Putamen (tissue), 1 donor: Measurements from ENCODE around the gene COBL.

Source experiments
- DNase-seq: peaks from one replicate; pipeline ENCODE4 v3.0.0-alpha.2; 2016; ENCODE audit warnings: low spot score

COBL gene

DNA sequence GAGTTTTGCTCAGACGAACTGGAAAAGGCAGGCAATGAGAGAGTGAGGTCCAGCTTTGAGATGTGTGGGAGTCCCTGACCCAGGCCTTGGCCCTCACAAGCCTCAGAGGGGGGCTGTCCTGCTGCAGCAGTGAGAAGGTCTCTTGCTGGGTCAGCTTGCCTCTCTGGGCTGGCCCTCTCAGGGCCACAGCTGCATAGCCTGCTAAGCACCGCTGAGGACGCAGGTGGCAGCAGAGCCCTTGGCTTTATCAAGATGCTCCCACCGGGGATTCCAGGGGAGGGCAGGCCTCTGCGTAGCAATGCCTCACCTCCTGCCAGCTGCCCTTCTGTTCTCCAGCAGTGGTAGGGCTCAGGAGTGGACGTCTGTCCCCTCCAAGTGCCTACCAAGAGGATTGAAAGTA is 128.7 kb downstream of the COBL start:
- DNase-seq = peak; percentile 55

- no peak for DNase-seq
Observed at GRCh38 chr7:51186531-51186930, 130.1 kb downstream of the COBL start.

DNA sequence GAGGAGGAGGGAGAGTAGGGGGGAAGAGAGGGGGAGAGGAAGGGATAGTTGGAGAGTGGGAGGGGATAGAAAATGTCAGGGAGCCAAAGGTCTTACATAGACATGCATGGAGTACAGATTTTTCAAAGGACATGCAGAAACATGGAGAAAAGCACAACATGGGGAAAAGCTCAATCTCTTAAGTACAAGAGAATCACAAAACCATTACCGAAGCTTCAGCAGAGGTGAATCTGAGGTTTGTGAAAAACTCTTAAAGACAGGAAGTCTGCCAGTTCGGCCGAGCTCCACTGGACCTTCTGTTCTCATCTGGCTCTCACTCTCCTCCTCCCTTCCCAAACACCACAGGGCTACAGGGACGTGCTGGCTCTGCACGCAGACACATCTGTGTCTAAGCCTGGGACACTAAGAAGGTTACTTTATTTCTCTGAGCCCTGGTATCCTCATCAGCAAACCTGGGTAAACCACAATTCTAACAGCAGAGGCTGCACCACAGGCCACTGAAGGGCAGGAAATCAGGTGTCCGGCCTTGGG is 133.9 kb downstream of the COBL start:
- no peak for DNase-seq

DNA sequence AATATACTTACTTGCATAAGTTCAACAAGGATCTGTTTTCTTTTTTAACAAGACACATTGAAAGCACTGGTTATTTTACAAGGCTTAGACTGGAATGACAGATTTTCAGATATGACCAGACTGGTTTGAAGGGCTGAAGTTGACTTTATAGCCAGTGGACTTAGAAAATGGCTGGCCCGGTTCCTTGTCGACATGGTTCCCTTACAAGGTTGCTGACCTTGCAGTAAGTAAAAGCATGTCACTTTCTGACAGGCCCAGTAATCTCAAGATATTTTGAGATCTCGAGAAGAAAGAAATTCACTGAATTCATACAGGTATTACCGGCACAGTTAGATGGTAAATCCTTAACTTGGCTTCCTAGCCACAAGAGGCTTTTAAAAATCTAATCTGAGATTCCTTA is 136.5 kb downstream of the COBL start:
- no peak for DNase-seq

- DNase-seq = no peak
Observed at GRCh38 chr7:51175992-51176388, 140.6 kb downstream of the COBL start.

DNA sequence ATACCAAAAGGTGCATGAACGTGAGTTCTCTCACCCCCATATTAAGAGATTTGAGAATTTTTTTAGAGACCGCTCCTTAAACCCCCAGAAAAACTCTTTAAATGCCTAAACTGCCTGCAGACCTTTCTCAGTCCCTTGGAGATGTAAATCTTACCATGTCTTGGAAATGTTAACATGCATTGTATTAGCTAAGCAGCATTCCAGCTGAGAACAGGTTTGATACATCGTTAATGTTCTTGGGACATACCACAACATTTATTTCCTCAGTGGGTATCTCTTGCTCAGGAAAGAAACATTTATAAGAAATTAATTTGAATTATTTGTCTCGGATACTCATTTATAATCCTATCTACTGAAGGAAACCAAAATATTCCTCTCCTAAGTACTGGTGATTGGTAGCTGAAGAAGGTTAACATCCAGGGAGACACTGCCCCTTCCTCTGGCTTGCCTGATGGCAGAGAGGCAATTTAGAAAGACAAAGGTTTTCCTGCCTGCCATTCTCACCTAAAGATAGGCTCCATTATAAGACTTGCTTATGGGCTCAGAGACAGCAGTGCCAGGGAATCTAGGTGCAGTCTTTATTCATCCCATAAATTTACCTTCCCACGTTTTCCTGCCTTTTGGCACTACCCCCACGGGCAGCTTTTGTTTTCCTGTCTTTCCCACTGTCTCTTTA is 141.2 kb downstream of the COBL start:
- no peak for DNase-seq

DNA sequence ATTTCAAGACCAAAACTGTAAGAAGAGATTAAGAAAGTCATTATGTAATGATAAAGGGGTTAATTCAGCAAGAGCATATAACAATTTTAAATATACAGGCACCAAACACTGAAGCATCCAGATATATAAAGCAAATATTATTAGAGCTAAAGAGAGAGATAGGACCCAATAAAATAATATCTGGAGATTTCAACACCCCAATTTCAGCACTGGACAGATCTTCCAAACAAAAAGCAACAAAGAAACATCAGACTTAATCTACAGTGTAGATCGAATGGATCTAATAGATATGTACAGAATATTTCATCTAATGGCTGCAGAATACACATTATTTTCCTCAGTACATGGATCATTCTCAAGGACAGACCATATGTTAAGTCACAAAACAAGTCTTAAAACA is 151.3 kb downstream of the COBL start:
- no peak for DNase-seq

DNA sequence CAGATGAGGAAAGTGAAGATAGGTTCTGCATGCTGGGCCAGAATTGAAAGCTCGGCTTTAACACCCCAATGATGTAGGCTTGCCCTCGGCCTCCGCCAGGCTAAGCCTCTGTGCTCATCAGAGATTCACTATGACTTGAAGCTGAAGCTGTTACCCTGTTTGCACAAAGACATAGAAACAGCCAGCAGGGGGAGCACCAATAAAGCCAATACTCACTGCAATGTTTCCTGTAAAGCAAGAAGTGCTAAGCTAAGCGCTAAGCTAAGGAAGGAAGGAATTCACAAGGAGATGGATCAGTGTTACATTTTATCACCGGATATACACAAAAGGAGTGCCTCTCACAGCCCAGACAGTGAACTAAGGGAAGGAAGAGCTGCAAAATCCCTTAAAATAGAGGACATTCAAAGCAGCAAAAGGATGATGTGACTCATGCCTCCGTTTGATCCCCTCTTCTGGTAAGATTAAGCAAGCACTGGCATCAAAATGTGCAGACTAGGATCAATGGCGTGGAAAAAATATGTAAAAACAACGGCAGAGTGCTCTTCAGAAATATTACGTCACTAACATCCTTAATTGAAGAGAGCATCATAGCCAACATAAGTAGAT is 153.8 kb downstream of the COBL start:
- peak; percentile 93 for DNase-seq

- DNase-seq = no peak
Observed at GRCh38 chr7:51161937-51162336, 154.7 kb downstream of the COBL start.

DNA sequence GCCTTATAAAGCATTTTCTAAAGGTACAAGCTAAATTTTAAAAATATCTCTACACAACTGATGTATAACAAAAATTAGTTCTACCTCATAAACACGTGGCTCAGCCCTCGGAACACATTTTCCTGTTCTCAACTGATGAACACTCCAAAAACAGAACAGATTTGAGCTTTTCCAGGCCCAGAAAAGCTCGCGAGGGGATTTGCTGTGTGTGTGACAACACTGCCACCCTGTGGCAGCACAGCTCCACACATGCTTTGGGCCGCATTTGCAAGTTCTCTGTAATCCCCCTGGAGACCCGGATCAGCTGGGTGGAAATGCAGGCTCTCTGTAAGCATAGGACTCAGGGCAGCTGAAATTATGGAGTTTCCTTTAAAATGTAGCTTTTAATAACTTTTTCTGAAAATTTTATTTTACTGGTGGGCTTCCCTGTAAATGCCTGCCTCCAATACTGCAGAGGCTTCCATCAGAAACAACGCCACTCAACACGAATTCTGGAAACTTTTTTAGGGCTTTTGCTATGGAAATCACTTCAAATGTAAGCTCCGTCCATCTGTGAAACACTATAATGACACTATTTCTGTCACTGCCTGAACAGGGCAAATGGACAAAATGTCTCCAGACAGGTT is 155.5 kb downstream of the COBL start:
- peak; percentile 85 for DNase-seq

- no peak for DNase-seq
Observed at GRCh38 chr7:51160411-51160810, 156.2 kb downstream of the COBL start.

- DNase-seq = no peak
Observed at GRCh38 chr7:51158742-51159445, 157.7 kb downstream of the COBL start.

- DNase-seq = no peak
Observed at GRCh38 chr7:51158211-51158610, 158.4 kb downstream of the COBL start.

- DNase-seq = peak; percentile 95
Observed at GRCh38 chr7:51154201-51154600, 162.4 kb downstream of the COBL start.

DNA sequence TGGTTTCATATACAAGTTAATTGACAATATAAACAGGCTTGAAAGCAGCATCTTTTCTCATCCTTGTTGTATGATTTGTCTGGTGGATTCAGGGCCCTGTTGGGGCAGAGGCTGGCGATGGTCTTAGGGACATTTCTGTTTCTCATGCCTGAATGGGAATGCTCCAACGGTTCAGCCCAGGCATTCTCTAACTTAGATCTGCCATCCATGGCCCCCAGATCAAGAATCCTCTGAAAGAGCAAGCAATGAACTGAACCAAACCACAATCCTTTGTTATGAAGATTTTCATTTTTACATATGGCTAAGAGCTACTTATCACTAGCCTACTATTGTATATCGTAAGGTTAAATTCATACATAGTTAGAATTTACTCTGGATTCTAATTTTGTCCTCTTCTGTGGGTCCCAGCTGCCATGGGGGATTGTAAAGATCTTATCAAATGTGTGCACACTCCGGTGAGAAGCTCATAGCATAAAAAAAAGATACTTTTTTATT is 163.9 kb downstream of the COBL start:
- DNase-seq = no peak

DNA sequence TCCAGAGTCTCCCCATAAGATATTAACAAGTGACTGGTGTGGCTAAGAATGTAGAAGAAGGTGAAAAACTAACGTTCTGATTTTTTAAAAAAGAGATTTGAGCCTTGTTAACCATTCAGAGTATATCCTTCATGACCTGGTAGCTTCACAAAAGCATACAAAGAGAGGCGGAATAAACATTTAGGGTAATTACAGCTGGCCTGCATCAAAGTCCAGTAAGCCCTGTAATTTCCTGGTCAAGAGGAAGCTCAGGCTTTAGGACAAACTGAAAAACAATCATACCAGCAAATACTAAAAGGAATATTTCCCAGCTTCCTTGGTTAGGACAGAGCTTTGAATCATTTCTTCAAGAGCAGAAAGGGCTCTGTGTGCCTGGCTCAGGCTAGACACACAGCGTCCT is 165.2 kb downstream of the COBL start:
- no peak for DNase-seq

GRCh38 chr7:51150193-51150592 is 166.4 kb downstream of the COBL start:
- DNase-seq = no peak

DNA sequence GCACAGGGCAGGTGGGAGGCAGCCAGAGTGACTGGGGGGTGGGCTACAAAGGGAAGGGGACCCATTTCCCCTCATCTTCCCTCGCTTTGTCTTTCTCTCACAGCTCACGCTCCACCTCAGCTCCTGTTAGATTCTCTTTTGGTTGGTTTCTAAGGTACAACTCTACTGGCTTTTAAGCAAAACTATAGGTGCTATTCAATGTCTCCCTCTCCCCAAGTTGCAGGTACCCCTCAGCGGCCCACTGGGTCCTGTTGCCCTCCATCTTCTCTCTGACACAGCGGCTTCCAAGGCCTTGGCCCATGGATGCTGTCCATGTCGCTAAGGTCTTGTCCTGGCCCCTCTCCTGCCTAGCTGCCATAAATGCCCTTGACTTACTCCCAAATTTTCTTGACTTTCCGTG is 168.4 kb downstream of the COBL start:
- no peak for DNase-seq

GRCh38 chr7:51146816-51147586 is 169.6 kb downstream of the COBL start:
- DNase-seq = no peak

DNA sequence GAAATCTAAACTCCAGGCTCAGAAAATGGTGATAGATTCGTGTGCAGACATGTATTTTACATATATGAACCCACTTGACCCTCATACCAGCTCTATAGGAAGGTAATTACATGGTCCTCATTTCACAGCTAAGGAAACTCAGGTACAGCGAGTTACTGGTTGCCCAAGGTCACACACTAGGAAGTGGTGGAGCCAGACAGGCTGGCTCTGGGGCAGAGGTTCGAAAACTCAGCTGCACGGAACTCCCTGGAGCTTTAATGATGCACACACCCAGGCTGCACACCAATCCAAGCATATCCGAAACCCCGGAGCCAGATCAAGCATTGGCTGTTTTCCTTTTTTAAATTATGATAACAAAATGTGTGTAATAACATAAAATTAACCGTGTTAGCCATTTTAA is 172.4 kb downstream of the COBL start:
- no peak for DNase-seq

DNA sequence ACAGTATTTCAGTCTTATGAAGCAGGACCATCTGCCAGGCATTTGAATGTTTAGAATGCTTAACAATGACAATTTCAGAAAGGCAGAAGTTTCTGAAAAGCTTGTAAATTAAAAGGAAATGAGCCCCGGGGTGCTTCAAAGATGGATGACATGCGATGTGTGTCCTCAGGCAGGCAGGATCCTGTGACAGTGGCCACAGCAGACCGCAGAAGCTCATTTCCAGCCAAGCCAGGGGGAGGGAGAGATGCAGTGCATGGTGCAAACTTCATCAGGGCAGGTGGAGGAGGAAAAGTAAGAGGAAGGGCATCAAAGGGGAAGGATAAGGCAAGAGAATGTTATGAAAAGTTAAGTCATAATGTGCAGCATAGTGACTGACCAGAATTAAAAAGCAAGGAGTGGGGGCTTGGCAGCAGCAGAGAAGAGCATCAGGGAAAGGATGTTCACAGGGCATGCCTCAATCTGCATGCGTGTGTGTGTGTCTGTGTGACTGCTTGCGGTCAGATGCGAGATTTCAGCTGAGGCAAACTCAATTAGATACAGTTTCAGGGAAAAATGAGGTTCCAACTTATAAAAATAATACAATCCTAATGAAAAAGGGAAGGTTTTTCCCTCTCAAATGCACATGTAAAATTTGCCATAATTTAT is 173.7 kb downstream of the COBL start:
- no peak for DNase-seq
